ENCODE measurements around the gene SAMD13. TPM values are rescaled to one million over a fixed set of nuclear protein-coding genes. Genes with fewer than 3 reads are reported as not detected.

Gene SAMD13
- total and polyA plus RNA-seq, 4 donors, result 0.17 to 0.61 (median 0.17) TPM; not detected in 1

- Histone ChIP-seq H3K9me3 (ENCODE audit: control insufficient read depth in 4 of 4, low read length in 3 of 4) (no peaks in the 10 kb centered on the region), H3K27me3 (ENCODE audit: control insufficient read depth in 4 of 4, insufficient read depth in 4 of 4, low read length in 3 of 4) (no peaks in the 10 kb centered on the region), H3K27ac (ENCODE audit: low read depth in 1 of 2, low read length in 2 of 2) (no peak overlapping the region), H3K4me3 (ENCODE audit: low read depth in 1 of 3, low read length in 3 of 3) (no peak overlapping the region), H3K36me3 (ENCODE audit: control insufficient read depth in 4 of 4, insufficient read depth in 3 of 4, low read depth in 1 of 4, low read length in 3 of 4) (no peaks in the 10 kb centered on the region), H3K4me1 (ENCODE audit: control insufficient read depth in 4 of 4, insufficient read depth in 4 of 4, low read length in 3 of 4) (no peaks in the 10 kb centered on the region), H3K9ac (ENCODE audit: low read depth in 1 of 2, low read length in 2 of 2) (no peak overlapping the region)
- 19% methylated on average over 2 of the region's 2 CpGs for WGBS
- no peak for DNase-seq (ENCODE audit: low spot score)
- no peak for TF ChIP-seq JUND (IDR thresholded peaks at IDR 0.05)
- no peak for TF ChIP-seq NR2F2 (IDR thresholded peaks at IDR 0.05)
- TF ChIP-seq YY1 (IDR thresholded peaks at IDR 0.05), result no peak
- TF ChIP-seq ATF3 (IDR thresholded peaks at IDR 0.05), result no peak
- TF ChIP-seq HNF4A (conservative IDR thresholded peaks at IDR 0.05), result no peak
- TF ChIP-seq EGR1 (IDR thresholded peaks at IDR 0.05; ENCODE audit: low read depth in 2 of 2), result no peak
- no peak for TF ChIP-seq HNF4G (IDR thresholded peaks at IDR 0.05)
- no peak for TF ChIP-seq RAD21 (IDR thresholded peaks at IDR 0.05)
- TF ChIP-seq RXRA (IDR thresholded peaks at IDR 0.05), result no peak
Observed at GRCh38 chr1:84269306-84269705, 32.2 kb upstream of the SAMD13 start.

GRCh38 chr1:84271441-84272151 lies 29.9 kb upstream of the SAMD13 start:
- no peak for TF ChIP-seq TAF1 (conservative IDR thresholded peaks at IDR 0.05)
- no peak for TF ChIP-seq EGR1 (IDR thresholded peaks at IDR 0.05; ENCODE audit: low read depth in 2 of 2)
- TF ChIP-seq MAX (IDR thresholded peaks at IDR 0.05), result no peak
- no peak for TF ChIP-seq RXRA (IDR thresholded peaks at IDR 0.05)
- no peak for TF ChIP-seq CTCF (IDR thresholded peaks at IDR 0.05; ENCODE audit: low read depth, low read length, missing input control)
- TF ChIP-seq JUND (IDR thresholded peaks at IDR 0.05), result no peak
- no peak for TF ChIP-seq SP1 (IDR thresholded peaks at IDR 0.05)
- no peak for TF ChIP-seq YY1 (IDR thresholded peaks at IDR 0.05)
- no peak for TF ChIP-seq FOXA1 (IDR thresholded peaks at IDR 0.05)
- no peak for TF ChIP-seq ZBTB33 (IDR thresholded peaks at IDR 0.05)
- TF ChIP-seq RAD21 (IDR thresholded peaks at IDR 0.05), result no peak
- no peak for TF ChIP-seq REST (IDR thresholded peaks at IDR 0.05)
- TF ChIP-seq ATF3 (IDR thresholded peaks at IDR 0.05), result no peak
- TF ChIP-seq FOXA2 (IDR thresholded peaks at IDR 0.05), result no peak
- no peak for TF ChIP-seq HNF4G (IDR thresholded peaks at IDR 0.05)
- TF ChIP-seq HNF4A (conservative IDR thresholded peaks at IDR 0.05), result no peak
- TF ChIP-seq GABPA (IDR thresholded peaks at IDR 0.05 in 1 of 2, conservative IDR thresholded peaks at IDR 0.05 in 1 of 2), result no peak
- no peak for TF ChIP-seq NR2F2 (IDR thresholded peaks at IDR 0.05)
- WGBS, result 60% methylated on average over 6 of the region's 6 CpGs
- no peak overlapping the region for H3K9ac ChIP-seq (ENCODE audit: low read depth in 1 of 2, low read length in 2 of 2)

More at GRCh38 chr1:84271441-84272151, 29.9 kb upstream of the SAMD13 start:
- H3K27ac ChIP-seq (ENCODE audit: low read depth in 1 of 2, low read length in 2 of 2), result no peak overlapping the region
- no peaks in the 10 kb centered on the region for H3K27me3 ChIP-seq (ENCODE audit: control insufficient read depth in 4 of 4, insufficient read depth in 4 of 4, low read length in 3 of 4)
- DNase-seq (ENCODE audit: low spot score), result no peak
- H3K4me3 ChIP-seq (ENCODE audit: low read depth in 1 of 3, low read length in 3 of 3), result no peak overlapping the region
- H3K4me1 ChIP-seq (ENCODE audit: control insufficient read depth in 4 of 4, insufficient read depth in 4 of 4, low read length in 3 of 4), result no peaks in the 10 kb centered on the region
- H3K9me3 ChIP-seq (ENCODE audit: control insufficient read depth in 4 of 4, low read length in 3 of 4), result no peaks in the 10 kb centered on the region
- no peaks in the 10 kb centered on the region for H3K36me3 ChIP-seq (ENCODE audit: control insufficient read depth in 4 of 4, insufficient read depth in 3 of 4, low read depth in 1 of 4, low read length in 3 of 4)
